Upper lobe of left lung (tissue), 4 donors: ENCODE measurements around the gene IMMP2L.

Experiments used
- EP300 ChIP-seq, 4 donors: sonication (generic); formaldehyde crosslinking; IDR thresholded peaks; one replicate each; pipeline ENCODE4 v1.5.1; 2017; ENCODE audit warnings: antibody characterized with exemption in 4 of 4, control low read depth in 2 of 4
- POLR2A ChIP-seq, 4 donors: fragments of 450-650 bp; IDR thresholded peaks; one replicate each; pipeline ENCODE4 v1.5.1; 2016 to 2017; ENCODE audit warnings: antibody characterized with exemption in 4 of 4, mild to moderate bottlenecking in 2 of 4
- POLR2AphosphoS5 ChIP-seq, 2 donors: sonication (generic); formaldehyde crosslinking; IDR thresholded peaks; one replicate each; pipeline ENCODE4 v1.5.1; 2017; ENCODE audit warnings: antibody characterized with exemption in 2 of 2
- TF ChIP-seq, protein P1 (sequence below), 6 experiments: fragments of 450-650 bp in 4 of 6; fragments of 200-600 bp in 2 of 6; sonication (generic) in 2 of 6; IDR thresholded peaks; one replicate each; pipeline ENCODE4 v1.5.1; 2016 to 2019; ENCODE audit warnings: antibody characterized with exemption in 6 of 6

DNA sequence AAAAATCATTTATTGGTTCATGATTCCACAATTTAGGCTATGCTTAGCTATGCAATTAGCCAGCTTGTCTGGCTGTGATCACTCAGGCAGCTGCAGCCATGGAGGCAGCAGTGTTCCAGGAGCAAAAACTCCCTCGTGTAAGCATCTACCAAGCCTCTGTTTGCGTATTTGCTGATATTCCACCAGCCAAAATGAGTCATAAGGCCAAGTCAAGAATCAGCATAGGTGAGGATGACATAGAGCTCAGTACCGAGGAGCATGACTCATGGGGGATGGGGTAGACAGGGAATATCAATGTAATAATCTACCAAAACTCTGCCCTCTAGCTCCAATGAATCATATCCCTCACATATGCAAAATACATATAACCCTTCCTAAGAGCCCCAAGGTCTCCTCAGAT lies 63.3 kb downstream of the IMMP2L start:
- TF ChIP-seq POLR2AphosphoS5 (IDR thresholded peaks at IDR 0.05) (no peak), POLR2A (IDR thresholded peaks at IDR 0.05) (no peak), EP300 (IDR thresholded peaks at IDR 0.05) (no peak)
- TF ChIP-seq, protein P1, sequence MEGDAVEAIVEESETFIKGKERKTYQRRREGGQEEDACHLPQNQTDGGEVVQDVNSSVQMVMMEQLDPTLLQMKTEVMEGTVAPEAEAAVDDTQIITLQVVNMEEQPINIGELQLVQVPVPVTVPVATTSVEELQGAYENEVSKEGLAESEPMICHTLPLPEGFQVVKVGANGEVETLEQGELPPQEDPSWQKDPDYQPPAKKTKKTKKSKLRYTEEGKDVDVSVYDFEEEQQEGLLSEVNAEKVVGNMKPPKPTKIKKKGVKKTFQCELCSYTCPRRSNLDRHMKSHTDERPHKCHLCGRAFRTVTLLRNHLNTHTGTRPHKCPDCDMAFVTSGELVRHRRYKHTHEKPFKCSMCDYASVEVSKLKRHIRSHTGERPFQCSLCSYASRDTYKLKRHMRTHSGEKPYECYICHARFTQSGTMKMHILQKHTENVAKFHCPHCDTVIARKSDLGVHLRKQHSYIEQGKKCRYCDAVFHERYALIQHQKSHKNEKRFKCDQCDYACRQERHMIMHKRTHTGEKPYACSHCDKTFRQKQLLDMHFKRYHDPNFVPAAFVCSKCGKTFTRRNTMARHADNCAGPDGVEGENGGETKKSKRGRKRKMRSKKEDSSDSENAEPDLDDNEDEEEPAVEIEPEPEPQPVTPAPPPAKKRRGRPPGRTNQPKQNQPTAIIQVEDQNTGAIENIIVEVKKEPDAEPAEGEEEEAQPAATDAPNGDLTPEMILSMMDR (IDR thresholded peaks at IDR 0.05) = no peak
